IPS DF 6.9 (cell line): Measurements from ENCODE around the gene GPC5.

Source experiments
- DNase-seq: peaks from one replicate; pipeline ENCODE4 v3.0.0-alpha.2; 2013; ENCODE audit warnings: low read depth, low spot score
- H3K27ac ChIP-seq: one replicate; pipeline ENCODE4 v1.5.1; 2013; ENCODE audit warnings: low read length, control low read depth
- H3K27me3 ChIP-seq: 2 replicates; pipeline ENCODE4 v1.6.1; 2013; ENCODE audit warnings: mild to moderate bottlenecking, low read length; ENCODE audit not compliant: control insufficient read depth, insufficient read depth
- H3K36me3 ChIP-seq: 2 replicates; pipeline ENCODE4 v1.6.1; 2013; ENCODE audit warnings: low read length; ENCODE audit not compliant: control insufficient read depth, insufficient read depth
- H3K4me1 ChIP-seq: 2 replicates; pipeline ENCODE4 v1.6.1; 2013; ENCODE audit warnings: low read length; ENCODE audit not compliant: control insufficient read depth, insufficient read depth
- H3K4me3 ChIP-seq: 2 replicates; pipeline ENCODE4 v1.5.1; 2013; ENCODE audit warnings: mild to moderate bottlenecking, low read length
- H3K9me3 ChIP-seq: 2 replicates; pipeline ENCODE4 v1.6.1; 2013; ENCODE audit warnings: low read length, inconsistent platforms; ENCODE audit not compliant: control insufficient read depth, insufficient read depth
- WGBS: extraction: QIAGEN DNeasy Blood & Tissue Kit; methylation state at CpG from one replicate; pipeline ENCODE4 v1.1.7; 2013; ENCODE audit warnings: mixed read lengths, missing lambda C conversion rate; ENCODE audit not compliant: insufficient read length, insufficient coverage; 5-methylcytosine and 5-hydroxymethylcytosine counted together

The GPC5 gene

GRCh38 chr13:92612892-92613291, 1214.5 kb downstream of the GPC5 start:
- no CpG with 5 or more reads among the region's 3 CpGs for WGBS
- Histone ChIP-seq H3K4me1 (no peaks in the 10 kb centered on the region), H3K36me3 (no peaks in the 10 kb centered on the region), H3K4me3 (no peak overlapping the region), H3K27me3 (no peaks in the 10 kb centered on the region), H3K27ac (no peak overlapping the region), H3K9me3 (no peaks in the 10 kb centered on the region)
- no peak for DNase-seq

GRCh38 chr13:92613921-92614320, 1215.5 kb downstream of the GPC5 start:
- H3K4me1 ChIP-seq: no peaks in the 10 kb centered on the region
- H3K27ac ChIP-seq: no peak overlapping the region
- H3K4me3 ChIP-seq: no peak overlapping the region
- H3K27me3 ChIP-seq: no peaks in the 10 kb centered on the region
- no peak for DNase-seq
- no peaks in the 10 kb centered on the region for H3K36me3 ChIP-seq
- H3K9me3 ChIP-seq: no peaks in the 10 kb centered on the region

GRCh38 chr13:92621985-92622384, 1223.6 kb downstream of the GPC5 start:
- DNase-seq: no peak
- no peaks in the 10 kb centered on the region for H3K27me3 ChIP-seq
- no peaks in the 10 kb centered on the region for H3K36me3 ChIP-seq
- H3K9me3 ChIP-seq: no peaks in the 10 kb centered on the region
- H3K4me1 ChIP-seq: no peaks in the 10 kb centered on the region
- no peak overlapping the region for H3K27ac ChIP-seq
- no CpG with 5 or more reads among the region's 5 CpGs for WGBS
- no peak overlapping the region for H3K4me3 ChIP-seq

- no peaks in the 10 kb centered on the region for H3K27me3 ChIP-seq
- WGBS: no CpG with 5 or more reads among the region's 3 CpGs
Measured at GRCh38 chr13:92622905-92623304, 1224.5 kb downstream of the GPC5 start.

GRCh38 chr13:92626274-92626673, 1227.9 kb downstream of the GPC5 start:
- DNase-seq: no peak
- no peaks in the 10 kb centered on the region for H3K36me3 ChIP-seq
- no peaks in the 10 kb centered on the region for H3K9me3 ChIP-seq
- no peaks in the 10 kb centered on the region for H3K27me3 ChIP-seq
- H3K4me3 ChIP-seq: no peak overlapping the region
- no peak overlapping the region for H3K27ac ChIP-seq
- WGBS: no CpG with 5 or more reads among the region's 4 CpGs
- H3K4me1 ChIP-seq: no peaks in the 10 kb centered on the region

More at GRCh38 chr13:92622905-92623304, 1224.5 kb downstream of the GPC5 start:
- H3K36me3 ChIP-seq: no peaks in the 10 kb centered on the region
- no peaks in the 10 kb centered on the region for H3K4me1 ChIP-seq
- H3K9me3 ChIP-seq: no peaks in the 10 kb centered on the region
- no peak for DNase-seq
- no peak overlapping the region for H3K27ac ChIP-seq
- H3K4me3 ChIP-seq: no peak overlapping the region

GRCh38 chr13:92640936-92641335, 1242.5 kb downstream of the GPC5 start:
- Histone ChIP-seq H3K9me3 (no peaks in the 10 kb centered on the region), H3K36me3 (no peaks in the 10 kb centered on the region), H3K27ac (no peak overlapping the region), H3K4me1 (no peaks in the 10 kb centered on the region), H3K27me3 (no peaks in the 10 kb centered on the region), H3K4me3 (no peak overlapping the region)
- no CpG with 5 or more reads among the region's 5 CpGs for WGBS
- DNase-seq: no peak

- H3K4me1 ChIP-seq: no peaks in the 10 kb centered on the region
- H3K9me3 ChIP-seq: no peaks in the 10 kb centered on the region
- H3K36me3 ChIP-seq: no peaks in the 10 kb centered on the region
- H3K4me3 ChIP-seq: no peak overlapping the region
- no peaks in the 10 kb centered on the region for H3K27me3 ChIP-seq
- H3K27ac ChIP-seq: no peak overlapping the region
- no peak for DNase-seq
Measured at GRCh38 chr13:92649140-92649813, 1250.9 kb downstream of the GPC5 start.

GRCh38 chr13:92656103-92656502, 1257.7 kb downstream of the GPC5 start:
- WGBS: 100% methylated on average over 1 of the region's 1 CpG
- Histone ChIP-seq H3K27ac (no peak overlapping the region), H3K36me3 (no peaks in the 10 kb centered on the region), H3K9me3 (no peaks in the 10 kb centered on the region), H3K4me1 (no peaks in the 10 kb centered on the region), H3K4me3 (no peak overlapping the region), H3K27me3 (no peaks in the 10 kb centered on the region)
- no peak for DNase-seq

GRCh38 chr13:92656648-92657047, 1258.2 kb downstream of the GPC5 start:
- Histone ChIP-seq H3K27me3 (no peaks in the 10 kb centered on the region), H3K36me3 (no peaks in the 10 kb centered on the region), H3K9me3 (no peaks in the 10 kb centered on the region), H3K4me1 (no peaks in the 10 kb centered on the region), H3K27ac (no peak overlapping the region), H3K4me3 (no peak overlapping the region)
- no peak for DNase-seq
- no CpG with 5 or more reads among the region's 7 CpGs for WGBS

GRCh38 chr13:92657565-92657964, 1259.1 kb downstream of the GPC5 start:
- DNase-seq: no peak
- no peaks in the 10 kb centered on the region for H3K27me3 ChIP-seq

GRCh38 chr13:92658293-92658692, 1259.9 kb downstream of the GPC5 start:
- H3K27ac ChIP-seq: no peak overlapping the region
- H3K4me3 ChIP-seq: no peak overlapping the region
- DNase-seq: no peak
- H3K4me1 ChIP-seq: no peaks in the 10 kb centered on the region
- no peaks in the 10 kb centered on the region for H3K9me3 ChIP-seq
- no peaks in the 10 kb centered on the region for H3K36me3 ChIP-seq
- no CpG with 5 or more reads among the region's 5 CpGs for WGBS
- H3K27me3 ChIP-seq: no peaks in the 10 kb centered on the region

More at GRCh38 chr13:92657565-92657964, 1259.1 kb downstream of the GPC5 start:
- Histone ChIP-seq H3K4me1 (no peaks in the 10 kb centered on the region), H3K9me3 (no peaks in the 10 kb centered on the region), H3K4me3 (no peak overlapping the region), H3K27ac (no peak overlapping the region), H3K36me3 (no peaks in the 10 kb centered on the region)
